Left ventricle myocardium inferior (tissue), 1 donor: ENCODE results near the gene MFSD6L. TPM values are rescaled to one million over a fixed set of nuclear protein-coding genes. Genes with fewer than 3 reads are reported as not detected.
A peak's percentile ranks its signal among the peaks of the same experiment; 100 is the strongest.
"Not testable (repeated sequence)": the region's sequence is repeated elsewhere in the genome, so short reads cannot be mapped to it uniquely, and the experiment has no call there.

Source experiments
- DNase-seq: peaks from one replicate; pipeline ENCODE4 v3.0.0-alpha.2; 2020
- H3K27ac ChIP-seq: fragments of 200-600 bp; replicated peaks from 2 replicates; pipeline ENCODE4 v1.8.0; 2021
- H3K27me3 ChIP-seq: fragments of 200-600 bp; 2 replicates; pipeline ENCODE4 v1.8.0; 2021; ENCODE audit warnings: low read depth
- H3K36me3 ChIP-seq: fragments of 200-600 bp; 2 replicates; pipeline ENCODE4 v1.8.0; 2021
- H3K4me1 ChIP-seq: fragments of 200-600 bp; 2 replicates; pipeline ENCODE4 v1.8.0; 2021
- H3K4me3 ChIP-seq: fragments of 200-600 bp; 2 replicates; pipeline ENCODE4 v1.8.0; 2021; ENCODE audit warnings: mild to moderate bottlenecking, moderate library complexity
- H3K9me3 ChIP-seq: fragments of 200-600 bp; replicated peaks from 2 replicates; pipeline ENCODE4 v1.8.0; 2021
- CTCF ChIP-seq: fragments of 200-600 bp; IDR thresholded peaks from 2 replicates; pipeline ENCODE4 v1.8.0; 2021; ENCODE audit warnings: antibody characterized with exemption, mild to moderate bottlenecking, borderline replicate concordance
- intact Hi-C: fragments of 100-400 bp; cut with micrococcal nuclease; formaldehyde crosslinking; loops from one replicate; pipeline ENCODE4 v1.11.0; 2022
- total RNA-seq: library from RNA; stranded (reverse); fragmentation: NEBNext Ultra II Directional; extraction: Animal tissue kit (Norgen Biotek cat#: 25700); gene quantifications from one replicate; pipeline ENCODE4 v1.2.1, GENCODE V29; 2021
- donor health status: DM: no; HTN: yes; CAD: no; lungs with severe emphysema.

Gene MFSD6L
- total RNA-seq, 1 donor from 2014 or later, result not detected

- H3K36me3 ChIP-seq, result peaks cover 8% of the 10 kb centered on the region
- H3K27me3 ChIP-seq, result peaks cover 9% of the 10 kb centered on the region
- H3K9me3 ChIP-seq, result peaks cover 27% of the 10 kb centered on the region
- H3K4me3 ChIP-seq, result no peak overlapping the region
- TF ChIP-seq CTCF, result no peak
- no peak overlapping the region for H3K27ac ChIP-seq
- no peaks in the 10 kb centered on the region for H3K4me1 ChIP-seq
- intact Hi-C loops, result loop anchor here (10.0 kb wide), 1 partner anchor 88 kb away; no protein-coding TSS in a partner anchor
- no peak for DNase-seq
Measured at GRCh38 chr17:8806926-8807550, 7.9 kb upstream of the MFSD6L start.

- TF ChIP-seq CTCF, result no peak
- Histone ChIP-seq H3K4me3 (no peak overlapping the region), H3K27ac (no peak overlapping the region), H3K9me3 (peaks cover 25% of the 10 kb centered on the region), H3K27me3 (peaks cover 9% of the 10 kb centered on the region), H3K4me1 (no peaks in the 10 kb centered on the region), H3K36me3 (peaks cover 6% of the 10 kb centered on the region)
- no peak for DNase-seq
- intact Hi-C loops, result loop anchor here (10.0 kb wide), 1 partner anchor 88 kb away; no protein-coding TSS in a partner anchor
Measured at GRCh38 chr17:8806253-8806925, 7.2 kb upstream of the MFSD6L start.

- not testable (repeated sequence) for H3K27me3 ChIP-seq, DNase-seq, H3K27ac ChIP-seq, H3K4me1 ChIP-seq, H3K4me3 ChIP-seq, H3K36me3 ChIP-seq
- intact Hi-C loops, result loop anchor here (10.0 kb wide), 1 partner anchor 89 kb away; no protein-coding TSS in a partner anchor
- H3K9me3 ChIP-seq, result peaks cover 17% of the 10 kb centered on the region
Measured at GRCh38 chr17:8805396-8805795, 6.2 kb upstream of the MFSD6L start.

GRCh38 chr17:8803531-8804420 is 4.6 kb upstream of the MFSD6L start:
- Histone ChIP-seq H3K9me3 (peaks cover 7% of the 10 kb centered on the region), H3K27me3 (peaks cover 11% of the 10 kb centered on the region), H3K36me3 (no peaks in the 10 kb centered on the region), H3K4me3 (no peak overlapping the region), H3K27ac (no peak overlapping the region), H3K4me1 (peaks cover 9% of the 10 kb centered on the region)
- TF ChIP-seq CTCF, result peak; percentile 32
- intact Hi-C loops, result loop anchor here (10.0 kb wide), 1 partner anchor 91 kb away; no protein-coding TSS in a partner anchor
- no peak for DNase-seq

- Histone ChIP-seq H3K27ac (no peak overlapping the region), H3K27me3 (peaks cover 14% of the 10 kb centered on the region), H3K4me1 (peaks cover 9% of the 10 kb centered on the region), H3K4me3 (no peak overlapping the region), H3K36me3 (no peaks in the 10 kb centered on the region), H3K9me3 (no peaks in the 10 kb centered on the region)
- intact Hi-C loops, result loop anchor here (10.0 kb wide), 1 partner anchor 94 kb away; no protein-coding TSS in a partner anchor
- TF ChIP-seq CTCF, result no peak
- no peak for DNase-seq
Measured at GRCh38 chr17:8801135-8801840, 2.1 kb upstream of the MFSD6L start.
